Activated CD8-positive, alpha-beta T cell treated with anti-CD3 and anti-CD28 coated beads for 36 hours (primary cell): ENCODE data around the gene ZSCAN20. TPM values are rescaled to one million over a fixed set of nuclear protein-coding genes. Genes with fewer than 3 reads are reported as not detected.
"Not testable (repeated sequence)": the region's sequence is repeated elsewhere in the genome, so short reads cannot be mapped to it uniquely, and the experiment has no call there.

Experiments used
- ATAC-seq: fragments of 200-7000 bp; cut with Tn5 transposase; one replicate; pipeline ENCODE4 v1.10.0; 2021; ENCODE audit warnings: mild to moderate bottlenecking, moderate library complexity
- CTCF ChIA-PET: fragments of 350-600 bp; sonication (Branson Sonifier 250); formaldehyde crosslinking; loops from one replicate; lab custom pipeline; 2021; ENCODE audit warnings: antibody characterized with exemption; lab: Charles Lee
- POLR2A ChIA-PET: fragments of 350-600 bp; sonication (Branson Sonifier 250); formaldehyde crosslinking; loops from one replicate; lab custom pipeline; 2021; ENCODE audit warnings: antibody characterized with exemption; lab: Charles Lee
- DNase-seq: peaks from one replicate; pipeline ENCODE4 v3.0.0-alpha.2; 2020
- H3K27ac Mint-ChIP-seq: one replicate; pipeline ENCODE4 v1.8.0; 2021; ENCODE audit warnings: mild to moderate bottlenecking, mixed read lengths
- H3K27me3 Mint-ChIP-seq: one replicate; pipeline ENCODE4 v1.8.0; 2021; ENCODE audit warnings: mixed read lengths
- H3K36me3 Mint-ChIP-seq: one replicate; pipeline ENCODE4 v1.8.0; 2021; ENCODE audit warnings: low read depth, mixed read lengths
- H3K4me1 Mint-ChIP-seq: one replicate; pipeline ENCODE4 v1.8.0; 2021; ENCODE audit warnings: low read depth, mixed read lengths
- H3K4me3 Mint-ChIP-seq: one replicate; pipeline ENCODE4 v1.8.0; 2021; ENCODE audit warnings: mild to moderate bottlenecking, moderate library complexity, mixed read lengths
- H3K9me3 Mint-ChIP-seq: one replicate; pipeline ENCODE4 v1.8.0; 2021; ENCODE audit warnings: mixed read lengths
- CTCF ChIP-seq: fragments of 200-600 bp; IDR thresholded peaks from one replicate; pipeline ENCODE4 v1.8.0; 2022; ENCODE audit warnings: antibody characterized with exemption, mild to moderate bottlenecking
- intact Hi-C: fragments of 100-400 bp; cut with micrococcal nuclease; formaldehyde crosslinking; loops from one replicate; pipeline ENCODE4 v1.10.0; 2022
- total RNA-seq, 2 experiments: library from RNA; stranded (reverse); gene quantifications; one replicate each; pipeline ENCODE4 v1.2.3, GENCODE V29; 2021

The ZSCAN20 gene
- total RNA-seq, 2 experiments from 2014 or later = 2.6 to 3.2 TPM

- no peaks in the 10 kb centered on the region for H3K4me1 Mint-ChIP-seq
- peaks cover 5% of the 10 kb centered on the region for H3K9me3 Mint-ChIP-seq
- CTCF ChIA-PET = no interaction called here
- POLR2A ChIA-PET = no interaction called here
- no peak overlapping the region for H3K4me3 Mint-ChIP-seq
- no peak overlapping the region for H3K27ac Mint-ChIP-seq
- no peak for TF ChIP-seq CTCF
- intact Hi-C loops = no loop called here
- no peak for DNase-seq
- peaks cover 5% of the 10 kb centered on the region for H3K36me3 Mint-ChIP-seq
- H3K27me3 Mint-ChIP-seq = no peaks in the 10 kb centered on the region
- ATAC-seq = no peak
Measured at GRCh38 chr1:33502726-33503125, 30.3 kb downstream of the ZSCAN20 start.

GRCh38 chr1:33503506-33503905 is 31.1 kb downstream of the ZSCAN20 start:
- Mint-ChIP-seq H3K27me3 (peaks cover 2% of the 10 kb centered on the region), H3K9me3 (peaks cover 2% of the 10 kb centered on the region), H3K27ac (no peak overlapping the region), H3K36me3 (no peaks in the 10 kb centered on the region), H3K4me3 (no peak overlapping the region), H3K4me1 (no peaks in the 10 kb centered on the region)
- intact Hi-C loops = no loop called here
- DNase-seq = no peak
- TF ChIP-seq CTCF = no peak
- CTCF ChIA-PET = no interaction called here
- POLR2A ChIA-PET = interaction anchor here (0.7 kb wide), 1 partner anchor 141 kb away, joined by 3 read pairs; no protein-coding TSS in a partner anchor
- no peak for ATAC-seq

- no peak overlapping the region for H3K27ac Mint-ChIP-seq
- H3K27me3 Mint-ChIP-seq = peaks cover 7% of the 10 kb centered on the region
- H3K4me3 Mint-ChIP-seq = no peak overlapping the region
- no peaks in the 10 kb centered on the region for H3K9me3 Mint-ChIP-seq
- CTCF ChIA-PET = no interaction called here
- DNase-seq = no peak
- intact Hi-C loops = no loop called here
- peaks cover 4% of the 10 kb centered on the region for H3K4me1 Mint-ChIP-seq
- POLR2A ChIA-PET = no interaction called here
- no peak for ATAC-seq
- TF ChIP-seq CTCF = no peak
- no peaks in the 10 kb centered on the region for H3K36me3 Mint-ChIP-seq
Measured at GRCh38 chr1:33507661-33508060, 35.2 kb downstream of the ZSCAN20 start.

- DNase-seq (no peak), ATAC-seq (no peak)
- Mint-ChIP-seq H3K4me3 (no peak overlapping the region), H3K36me3 (no peaks in the 10 kb centered on the region), H3K27ac (no peak overlapping the region), H3K4me1 (peaks cover 6% of the 10 kb centered on the region), H3K27me3 (peaks cover 7% of the 10 kb centered on the region), H3K9me3 (no peaks in the 10 kb centered on the region)
- TF ChIP-seq CTCF = no peak
- ChIA-PET POLR2A (no interaction called here), CTCF (no interaction called here)
- intact Hi-C loops = no loop called here
Measured at GRCh38 chr1:33508151-33508550, 35.7 kb downstream of the ZSCAN20 start.

- H3K36me3 Mint-ChIP-seq, H3K27ac Mint-ChIP-seq, DNase-seq, H3K4me1 Mint-ChIP-seq, CTCF ChIA-PET, POLR2A ChIA-PET, H3K4me3 Mint-ChIP-seq, H3K9me3 Mint-ChIP-seq, intact Hi-C loops, ATAC-seq, H3K27me3 Mint-ChIP-seq: not testable (repeated sequence)
Measured at GRCh38 chr1:33509276-33509675, 36.8 kb downstream of the ZSCAN20 start.
